AG10803 (cell line): Measurements from ENCODE around the gene RNF19B.

Experiments
- DNase-seq: peaks from one replicate; pipeline ENCODE4 v3.0.0; 2010; ENCODE audit warnings: low read depth
- H3K4me3 ChIP-seq: 2 replicates; pipeline ENCODE4 v1.5.1; 2011; ENCODE audit warnings: mild to moderate bottlenecking, low read length, control low read depth
- CTCF ChIP-seq: conservative IDR thresholded peaks from 2 replicates; pipeline ENCODE4 v1.5.1; 2011; ENCODE audit warnings: mild to moderate bottlenecking, low read length, control low read depth, inconsistent platforms

The RNF19B gene

GRCh38 chr1:32898056-32898455, 66.6 kb downstream of the RNF19B start:
- no peak overlapping the region for H3K4me3 ChIP-seq
- TF ChIP-seq CTCF = no peak
- no peak for DNase-seq

GRCh38 chr1:32897082-32898049, 67.2 kb downstream of the RNF19B start:
- H3K4me3 ChIP-seq = no peak overlapping the region
- DNase-seq = no peak
- no peak for TF ChIP-seq CTCF

- TF ChIP-seq CTCF = no peak
- H3K4me3 ChIP-seq = no peak overlapping the region
- no peak for DNase-seq
Observed at GRCh38 chr1:32896451-32896850, 68.2 kb downstream of the RNF19B start.

- no peak for DNase-seq
- H3K4me3 ChIP-seq = no peak overlapping the region
- no peak for TF ChIP-seq CTCF
Observed at GRCh38 chr1:32895325-32896215, 69.0 kb downstream of the RNF19B start.

GRCh38 chr1:32894681-32895080, 69.9 kb downstream of the RNF19B start:
- TF ChIP-seq CTCF = no peak
- H3K4me3 ChIP-seq = no peak overlapping the region
- no peak for DNase-seq

- TF ChIP-seq CTCF = no peak
- DNase-seq = no peak
- H3K4me3 ChIP-seq = no peak overlapping the region
Observed at GRCh38 chr1:32894019-32894600, 70.5 kb downstream of the RNF19B start.
